Forelimb muscle (tissue), 1 donor: ENCODE measurements around the gene LGALS9B. TPM values are rescaled to one million over a fixed set of nuclear protein-coding genes. Genes with fewer than 3 reads are reported as not detected.
"Not testable (repeated sequence)": the region's sequence is repeated elsewhere in the genome, so short reads cannot be mapped to it uniquely, and the experiment has no call there.

ENCODE experiments used
- DNase-seq: peaks from one replicate; pipeline ENCODE4 v3.0.0-alpha.2; 2013; ENCODE audit warnings: low read depth
- polyA plus RNA-seq: library from polyadenylated mRNA; unstranded; fragments of 120-200 nt; gene quantifications from one replicate; pipeline ENCODE4 v1.2.1, GENCODE V29; 2013; ENCODE audit not compliant: insufficient read length

LGALS9B gene
- polyA plus RNA-seq, 1 donor = not detected

DNA sequence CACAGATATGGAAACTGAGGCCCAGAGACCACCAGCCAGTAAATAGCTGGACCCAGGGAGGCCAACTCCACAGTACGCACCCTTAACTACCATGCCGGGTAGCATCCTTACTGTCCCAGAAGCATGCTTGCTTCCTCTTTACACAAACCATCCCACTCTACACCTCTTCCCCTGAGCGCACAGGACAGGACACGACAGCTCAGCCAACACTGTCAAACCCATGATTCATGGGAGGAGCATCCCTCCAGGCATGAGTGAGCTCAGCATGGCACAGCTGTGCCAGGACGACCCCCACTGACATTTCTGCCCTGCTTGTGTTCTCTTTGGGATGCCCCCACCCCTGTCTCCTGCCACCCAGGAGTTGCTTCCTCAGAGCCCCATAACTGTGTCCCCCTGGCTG, 340 bp downstream of the LGALS9B start:
- not testable (repeated sequence) for DNase-seq

GRCh38 chr17:20466553-20466952, 786 bp downstream of the LGALS9B start:
- not testable (repeated sequence) for DNase-seq

GRCh38 chr17:20465535-20465934, 1.8 kb downstream of the LGALS9B start:
- not testable (repeated sequence) for DNase-seq

DNA sequence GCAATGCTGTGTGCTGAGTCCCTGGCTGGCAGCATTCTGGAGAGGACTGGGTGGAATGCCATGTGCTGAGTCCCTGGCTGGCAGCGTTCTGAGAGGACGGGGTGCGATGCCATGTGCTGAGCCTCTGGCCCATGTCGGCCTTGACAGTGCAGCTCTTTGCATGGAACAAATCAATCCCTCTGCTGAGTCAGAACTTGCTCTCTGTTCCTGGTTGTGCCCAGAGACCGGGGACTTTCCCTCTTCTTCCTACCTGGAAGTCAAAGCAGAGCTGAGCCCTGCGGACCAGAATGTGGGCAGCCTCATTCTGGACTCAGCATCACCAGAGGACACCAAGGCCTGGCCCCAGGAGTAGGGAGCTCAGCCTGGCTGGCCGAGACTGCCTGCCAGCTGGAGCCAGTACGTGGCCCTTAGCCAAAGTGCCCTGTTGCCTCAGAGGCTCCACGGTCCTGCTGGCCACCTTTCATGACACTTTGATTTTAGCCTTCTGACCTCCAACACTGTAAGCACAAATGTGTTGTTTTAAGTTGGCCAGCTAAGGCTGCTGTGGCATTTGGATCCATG, 2.4 kb downstream of the LGALS9B start:
- DNase-seq = not testable (repeated sequence)

DNA sequence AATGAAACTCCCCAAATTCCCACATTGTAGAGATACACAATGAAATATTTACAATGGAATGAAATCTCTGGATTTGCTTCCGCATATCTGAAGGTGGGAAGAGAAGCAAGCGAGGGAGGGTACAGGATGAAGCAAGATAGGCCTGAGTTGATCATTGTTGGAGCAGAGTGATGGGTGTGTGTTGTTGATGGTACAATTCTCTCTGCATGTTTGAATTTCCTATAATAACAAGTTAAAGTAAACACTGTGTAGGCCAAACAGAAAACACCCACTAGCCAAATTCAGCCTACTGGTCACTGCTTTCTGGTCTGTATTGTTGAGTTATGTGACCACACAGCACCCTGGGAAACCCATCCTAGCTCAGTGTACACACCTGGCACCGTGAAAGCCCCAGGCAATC, 5.2 kb downstream of the LGALS9B start:
- DNase-seq = not testable (repeated sequence)

DNA sequence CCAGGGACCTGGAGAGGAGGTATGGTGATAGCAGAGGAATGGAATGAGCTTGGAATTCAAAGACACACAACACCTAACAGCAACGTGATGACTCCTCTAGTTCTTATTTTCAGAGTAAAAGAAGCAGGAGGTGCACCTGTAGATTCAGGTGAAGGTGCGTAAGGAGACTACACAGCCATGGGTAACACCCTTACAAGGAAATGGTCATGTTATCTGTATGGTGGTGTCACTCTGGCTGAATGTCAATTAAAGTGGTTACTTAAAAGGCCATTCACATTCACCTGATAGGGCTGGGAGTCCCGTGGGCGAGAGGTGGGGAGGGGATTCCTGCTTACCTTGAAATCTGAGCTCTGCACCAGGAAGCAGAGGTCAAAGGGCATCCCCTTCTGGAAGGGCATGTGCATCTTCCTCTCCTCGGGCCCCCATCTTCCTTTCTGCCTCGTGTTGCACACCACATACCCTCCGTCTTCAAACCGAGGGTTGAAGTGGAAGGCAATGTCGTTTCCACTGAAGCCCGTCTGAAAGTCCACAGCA, 9.4 kb downstream of the LGALS9B start:
- not testable (repeated sequence) for DNase-seq

DNA sequence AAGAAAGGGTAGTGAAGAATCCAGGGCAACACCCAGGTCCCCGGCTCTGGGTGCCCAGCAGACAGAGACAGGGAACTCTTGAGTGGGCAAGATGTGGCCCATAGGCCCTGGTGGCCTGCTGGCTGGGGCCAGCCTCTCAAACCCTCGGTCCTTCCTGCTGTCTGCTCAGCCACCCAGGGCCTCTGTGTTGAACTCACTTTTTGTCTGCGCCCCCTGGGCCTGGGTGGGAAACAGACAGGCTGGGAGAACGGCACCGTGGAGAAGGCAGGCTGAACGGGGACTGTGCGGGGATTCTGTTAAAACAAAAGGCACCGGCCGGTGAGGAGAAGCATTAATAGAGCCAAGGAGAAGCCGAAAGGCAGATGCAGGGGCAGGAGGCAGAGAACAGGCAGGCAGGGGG, 12.2 kb downstream of the LGALS9B start:
- DNase-seq = not testable (repeated sequence)

DNA sequence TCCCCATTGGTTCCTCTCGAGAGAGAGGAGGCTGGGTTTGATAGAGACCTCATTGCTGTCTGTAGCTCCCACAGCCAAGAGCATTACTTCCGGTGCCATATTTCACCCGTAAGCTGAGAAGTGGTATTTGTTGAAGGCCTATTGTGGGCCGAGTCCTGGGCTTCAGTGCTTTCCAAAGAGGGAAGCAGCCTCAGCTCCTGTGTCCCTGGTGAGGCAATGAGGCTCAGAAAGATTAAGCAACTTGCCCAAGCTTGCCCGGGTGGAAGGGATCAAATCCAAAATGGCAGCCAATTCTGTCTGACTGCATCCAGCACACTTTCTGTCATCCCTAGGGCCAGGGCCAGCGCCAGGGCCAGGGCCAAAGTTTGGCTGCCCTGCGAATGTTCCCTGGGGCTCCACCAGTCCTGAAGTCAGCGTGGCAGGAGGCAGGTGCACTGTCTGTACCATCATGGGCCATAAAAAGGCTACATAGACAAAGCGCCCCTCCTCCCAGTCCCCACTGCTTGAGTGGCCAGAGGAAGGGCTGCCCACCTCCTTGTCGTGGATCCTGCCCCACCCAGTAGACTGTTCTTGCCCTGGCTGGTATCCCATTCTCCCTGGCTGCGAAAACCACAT, 13.4 kb downstream of the LGALS9B start:
- DNase-seq = not testable (repeated sequence)

DNA sequence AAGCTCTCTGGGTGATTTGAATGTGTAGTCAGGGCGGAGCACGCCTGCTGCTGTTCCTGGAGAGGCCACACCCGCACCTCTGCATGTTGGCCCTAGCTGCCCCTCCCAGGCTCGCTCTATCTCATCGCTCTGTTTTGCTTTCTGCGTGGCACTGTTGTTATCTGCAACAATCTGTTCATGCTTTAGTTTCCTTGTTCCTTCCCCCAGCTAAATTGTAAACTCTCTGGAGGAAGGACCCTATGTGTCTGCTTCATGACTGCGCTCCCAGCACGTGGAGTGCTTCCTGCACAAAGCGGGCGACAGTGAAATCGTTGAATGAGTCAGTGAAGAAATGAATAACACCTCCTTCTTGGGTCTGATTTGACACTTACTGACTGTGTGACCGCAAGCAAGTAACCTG, 16.5 kb downstream of the LGALS9B start:
- not testable (repeated sequence) for DNase-seq

GRCh38 chr17:20447534-20448321, 19.6 kb downstream of the LGALS9B start:
- not testable (repeated sequence) for DNase-seq

- not testable (repeated sequence) for DNase-seq
These were observed 20.4 kb downstream of the LGALS9B start for GRCh38 chr17:20446895-20447294.

DNA sequence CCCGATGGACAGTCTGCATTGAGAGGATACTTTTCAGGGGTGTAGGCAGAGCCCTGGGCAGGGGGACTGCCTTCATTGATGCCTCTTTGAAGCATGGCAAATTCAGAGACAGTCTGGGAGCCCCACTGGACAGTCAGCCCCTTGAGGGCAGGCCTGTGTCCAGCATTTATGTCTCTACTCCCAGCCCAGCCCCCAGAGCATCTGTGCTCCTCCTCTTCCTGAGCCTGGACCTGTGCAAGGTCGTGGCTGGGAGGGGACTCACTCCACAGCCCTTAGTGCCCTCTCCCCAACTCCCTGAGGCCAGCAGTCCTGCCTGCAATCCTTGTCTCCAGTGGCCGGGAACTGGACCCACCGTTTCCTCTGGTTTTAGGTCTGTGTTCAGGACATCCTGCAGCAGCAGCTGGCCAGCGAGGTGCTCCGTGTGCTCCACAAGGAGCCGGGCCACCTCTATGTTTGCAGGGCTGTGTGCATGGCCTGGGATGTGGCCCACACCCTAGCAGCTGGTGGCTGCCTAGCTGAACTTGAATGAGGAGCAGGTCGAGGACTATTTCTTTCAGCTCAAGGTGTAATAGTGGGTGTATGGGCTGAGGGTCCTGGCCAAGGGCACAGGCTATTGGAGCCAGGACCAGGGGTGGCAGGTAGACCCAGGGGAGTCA, 22.6 kb downstream of the LGALS9B start:
- DNase-seq = not testable (repeated sequence)

GRCh38 chr17:20444173-20444572, 23.2 kb downstream of the LGALS9B start:
- not testable (repeated sequence) for DNase-seq

DNA sequence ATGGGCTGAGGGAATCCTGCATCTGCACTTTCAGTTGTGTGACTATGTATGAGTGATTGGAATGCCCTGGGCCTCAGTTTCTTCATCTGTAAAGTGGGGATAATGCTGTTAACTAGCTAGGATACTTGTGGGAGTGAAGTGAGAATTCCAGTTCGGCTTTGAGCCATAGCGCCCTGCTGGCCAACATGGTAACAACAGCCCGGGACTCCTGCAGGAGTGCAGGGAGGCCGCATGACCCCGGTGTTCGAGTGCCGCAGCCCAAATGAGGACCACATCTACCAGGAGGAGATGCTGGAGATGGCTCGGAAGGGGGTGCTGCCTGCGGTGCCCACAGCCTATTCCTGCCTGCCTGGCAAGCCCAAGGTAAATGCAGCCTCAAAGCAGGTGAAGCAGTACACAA, 23.7 kb downstream of the LGALS9B start:
- not testable (repeated sequence) for DNase-seq

DNA sequence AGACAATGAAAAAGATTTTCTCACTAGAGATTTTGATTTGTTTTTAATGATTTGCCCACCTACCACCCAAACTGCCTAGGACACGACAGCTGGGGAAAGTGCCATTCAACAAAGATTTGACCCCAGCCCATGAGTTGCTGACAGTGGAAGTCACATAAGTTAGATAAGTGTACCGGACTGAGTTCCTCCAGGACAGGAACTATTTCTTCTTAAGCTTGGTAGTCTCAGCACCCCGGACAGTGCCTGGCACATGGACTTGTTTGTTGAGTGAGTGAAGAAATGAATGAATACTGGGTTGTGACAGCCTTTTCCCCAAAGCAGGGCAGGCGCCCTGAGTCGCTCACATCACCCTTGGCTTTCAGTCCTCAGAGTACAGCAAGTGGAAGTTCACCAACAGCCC, 26.7 kb downstream of the LGALS9B start:
- DNase-seq = not testable (repeated sequence)

- DNase-seq = not testable (repeated sequence)
These were observed 32.2 kb downstream of the LGALS9B start for GRCh38 chr17:20435166-20435565.

GRCh38 chr17:20433382-20433781, 34.0 kb downstream of the LGALS9B start:
- not testable (repeated sequence) for DNase-seq

- DNase-seq = not testable (repeated sequence)
These were observed 40.1 kb downstream of the LGALS9B start for GRCh38 chr17:20427264-20427663.

- not testable (repeated sequence) for DNase-seq
These were observed 44.5 kb downstream of the LGALS9B start for GRCh38 chr17:20422826-20423225.

DNA sequence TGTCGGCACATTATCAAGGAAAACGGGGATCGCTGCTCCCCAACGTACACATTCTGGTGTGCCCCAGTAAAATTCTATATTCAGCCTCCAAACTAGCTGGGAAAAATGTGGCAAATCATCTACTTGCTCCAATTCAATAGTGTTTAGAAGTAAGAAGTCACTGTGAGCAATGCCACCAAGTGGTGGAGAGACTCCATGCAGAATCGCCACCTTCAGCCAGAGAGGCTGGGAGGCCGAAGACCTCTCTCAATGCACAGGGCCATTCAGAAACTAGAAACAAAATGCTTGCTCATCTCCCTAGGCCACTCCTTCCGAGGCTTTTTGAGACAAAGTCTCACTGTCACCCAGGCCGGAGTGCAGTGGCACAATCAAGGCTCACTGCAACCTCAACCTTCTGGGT, 48.5 kb downstream of the LGALS9B start:
- DNase-seq = not testable (repeated sequence)

DNA sequence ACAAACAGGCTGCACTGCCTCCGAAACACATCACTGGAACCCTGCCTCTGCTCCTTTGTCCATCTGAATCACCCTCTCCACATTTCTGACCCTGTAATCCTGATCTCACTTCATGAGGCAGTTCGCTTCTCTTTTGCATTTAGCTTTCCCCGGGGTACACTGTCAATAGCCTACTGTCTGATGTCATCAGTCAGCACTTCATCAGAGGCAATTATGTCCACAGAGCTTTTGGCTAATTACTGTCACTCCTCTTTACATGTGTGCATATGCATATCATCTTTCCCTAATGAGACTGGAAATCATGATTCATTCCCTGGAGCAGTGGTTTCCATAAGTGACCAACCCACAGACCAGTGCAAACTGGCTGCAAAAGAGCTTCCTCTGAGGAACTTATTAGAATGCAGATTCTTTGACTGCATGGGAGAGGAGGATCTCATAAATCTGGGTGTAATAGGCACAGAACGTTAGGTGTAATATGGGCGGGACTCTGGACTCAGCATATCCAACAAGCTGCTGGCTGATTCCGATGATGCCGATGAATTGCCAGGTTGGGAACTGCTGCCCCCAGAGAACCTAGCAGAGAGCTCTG, 49.8 kb downstream of the LGALS9B start:
- DNase-seq = not testable (repeated sequence)
